NK-92 (cell line): ENCODE results near the gene ANKAR.
"Not testable (repeated sequence)": the region's sequence is repeated elsewhere in the genome, so short reads cannot be mapped to it uniquely, and the experiment has no call there.

Experiments
- DNase-seq: peaks from one replicate; lab custom pipeline; 2025; ENCODE audit not compliant: unreplicated experiment; lab: John Stamatoyannopoulos, UW

The ANKAR gene

GRCh38 chr2:189709501-189710221, 35.2 kb downstream of the ANKAR start:
- no peak for DNase-seq

GRCh38 chr2:189717593-189717992, 43.1 kb downstream of the ANKAR start:
- not testable (repeated sequence) for DNase-seq

GRCh38 chr2:189719571-189719970, 45.1 kb downstream of the ANKAR start:
- DNase-seq = no peak

- DNase-seq = no peak
Observed at GRCh38 chr2:189723192-189723591, 48.7 kb downstream of the ANKAR start.
